ENCODE data around the gene B4GALT2.
A peak's percentile ranks its signal among the peaks of the same experiment; 100 is the strongest.

The B4GALT2 gene

GRCh38 chr1:43974443-43975248 lies 4.4 kb upstream of the B4GALT2 start, which contains the start of gene ATP6V0B:
ATP6V0B (plus strand) TSS chr1:43974960; CDS start chr1:43975041, 81 bp downstream.
- TF ChIP-seq, protein P1, sequence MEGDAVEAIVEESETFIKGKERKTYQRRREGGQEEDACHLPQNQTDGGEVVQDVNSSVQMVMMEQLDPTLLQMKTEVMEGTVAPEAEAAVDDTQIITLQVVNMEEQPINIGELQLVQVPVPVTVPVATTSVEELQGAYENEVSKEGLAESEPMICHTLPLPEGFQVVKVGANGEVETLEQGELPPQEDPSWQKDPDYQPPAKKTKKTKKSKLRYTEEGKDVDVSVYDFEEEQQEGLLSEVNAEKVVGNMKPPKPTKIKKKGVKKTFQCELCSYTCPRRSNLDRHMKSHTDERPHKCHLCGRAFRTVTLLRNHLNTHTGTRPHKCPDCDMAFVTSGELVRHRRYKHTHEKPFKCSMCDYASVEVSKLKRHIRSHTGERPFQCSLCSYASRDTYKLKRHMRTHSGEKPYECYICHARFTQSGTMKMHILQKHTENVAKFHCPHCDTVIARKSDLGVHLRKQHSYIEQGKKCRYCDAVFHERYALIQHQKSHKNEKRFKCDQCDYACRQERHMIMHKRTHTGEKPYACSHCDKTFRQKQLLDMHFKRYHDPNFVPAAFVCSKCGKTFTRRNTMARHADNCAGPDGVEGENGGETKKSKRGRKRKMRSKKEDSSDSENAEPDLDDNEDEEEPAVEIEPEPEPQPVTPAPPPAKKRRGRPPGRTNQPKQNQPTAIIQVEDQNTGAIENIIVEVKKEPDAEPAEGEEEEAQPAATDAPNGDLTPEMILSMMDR (IDR thresholded peaks at IDR 0.05; ENCODE audit: low read depth, low read length): no peak
- DNase-seq (ENCODE audit: low read depth in 2 of 2): peak; percentile 94
- peak within 1 kb of the TSS; percentile 91 to 94 for H3K4me3 ChIP-seq (replicated peaks in 1 of 2; ENCODE audit: low read depth in 2 of 2, low read length in 2 of 2)

GRCh38 chr1:43975249-43975961 lies 3.6 kb upstream of the B4GALT2 start:
- TF ChIP-seq, protein P1 (IDR thresholded peaks at IDR 0.05; ENCODE audit: low read depth, low read length): no peak
- H3K4me3 ChIP-seq (replicated peaks in 1 of 2; ENCODE audit: low read depth in 2 of 2, low read length in 2 of 2): peak overlapping the region; percentile 91 to 94
- DNase-seq (ENCODE audit: low read depth in 2 of 2): peak; percentile 20 to 37

DNA sequence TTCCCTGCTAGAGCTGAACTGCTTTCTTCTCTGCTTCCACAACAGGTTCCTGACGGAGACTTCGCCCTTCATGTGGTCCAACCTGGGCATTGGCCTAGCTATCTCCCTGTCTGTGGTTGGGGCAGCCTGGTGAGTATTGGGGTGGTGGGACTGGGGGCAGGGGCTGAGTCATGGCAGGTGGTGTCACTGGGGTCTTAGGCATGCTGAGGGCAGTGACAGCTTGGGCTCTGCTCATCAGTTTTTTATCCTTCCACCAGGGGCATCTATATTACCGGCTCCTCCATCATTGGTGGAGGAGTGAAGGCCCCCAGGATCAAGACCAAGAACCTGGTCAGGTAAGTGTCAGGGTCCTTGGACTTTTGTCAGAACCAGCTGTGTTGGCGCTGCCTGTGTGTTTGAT lies 3.0 kb upstream of the B4GALT2 start:
- DNase-seq (ENCODE audit: low read depth in 2 of 2): no peak
- peak overlapping the region; percentile 91 to 94 for H3K4me3 ChIP-seq (replicated peaks in 1 of 2; ENCODE audit: low read depth in 2 of 2, low read length in 2 of 2)
- TF ChIP-seq, protein P1 (IDR thresholded peaks at IDR 0.05; ENCODE audit: low read depth, low read length): no peak

- no peak for DNase-seq (ENCODE audit: low read depth in 2 of 2)
- H3K4me3 ChIP-seq (replicated peaks in 1 of 2; ENCODE audit: low read depth in 2 of 2, low read length in 2 of 2): no peak overlapping the region
- TF ChIP-seq, protein P1 (IDR thresholded peaks at IDR 0.05; ENCODE audit: low read depth, low read length): no peak
Observed at GRCh38 chr1:43976890-43977289, 2.1 kb upstream of the B4GALT2 start.

DNA sequence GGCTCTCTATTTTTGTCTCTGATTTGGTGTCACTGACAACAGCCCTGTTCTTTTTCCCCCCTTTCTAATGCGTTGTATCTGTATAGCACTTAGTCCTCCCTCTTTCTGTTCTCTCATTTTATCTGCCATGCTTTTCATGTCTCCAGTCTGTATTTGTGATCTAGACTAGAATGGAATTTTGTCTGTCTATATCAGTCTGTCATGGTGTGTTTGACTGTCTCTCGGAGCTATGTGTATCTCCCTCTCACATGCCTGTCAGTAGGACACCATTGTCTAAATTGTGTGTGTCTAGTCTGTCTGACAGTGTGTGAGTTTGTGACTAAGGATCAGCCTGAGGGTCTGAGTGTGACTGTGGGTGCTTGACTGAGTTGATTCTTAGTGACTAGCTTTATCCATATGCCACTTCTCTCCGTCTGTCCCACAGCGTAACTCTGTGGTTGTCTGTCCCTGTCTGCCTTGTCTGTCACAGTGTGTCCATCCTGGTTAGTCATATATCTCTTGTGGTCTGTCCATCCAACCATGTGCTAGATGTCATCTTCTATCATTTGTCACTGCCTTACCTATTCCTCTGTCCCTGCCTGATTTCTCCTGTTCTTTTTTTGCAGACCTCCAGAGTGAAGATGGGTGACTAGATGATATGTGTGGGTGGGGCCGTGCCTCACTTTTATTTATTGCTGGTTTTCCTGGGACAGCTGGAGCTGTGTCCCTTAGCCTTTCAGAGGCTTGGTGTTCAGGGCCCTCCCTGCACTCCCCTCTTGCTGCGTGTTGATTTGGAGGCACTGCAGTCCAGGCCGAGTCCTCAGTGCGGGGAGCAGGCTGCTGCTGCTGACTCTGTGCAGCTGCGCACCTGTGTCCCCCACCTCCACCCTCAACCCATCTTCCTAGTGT lies 1.4 kb upstream of the B4GALT2 start:
- no peak for DNase-seq (ENCODE audit: low read depth in 2 of 2)
- TF ChIP-seq, protein P1 (IDR thresholded peaks at IDR 0.05; ENCODE audit: low read depth, low read length): no peak
- no peak overlapping the region for H3K4me3 ChIP-seq (replicated peaks in 1 of 2; ENCODE audit: low read depth in 2 of 2, low read length in 2 of 2)

DNA sequence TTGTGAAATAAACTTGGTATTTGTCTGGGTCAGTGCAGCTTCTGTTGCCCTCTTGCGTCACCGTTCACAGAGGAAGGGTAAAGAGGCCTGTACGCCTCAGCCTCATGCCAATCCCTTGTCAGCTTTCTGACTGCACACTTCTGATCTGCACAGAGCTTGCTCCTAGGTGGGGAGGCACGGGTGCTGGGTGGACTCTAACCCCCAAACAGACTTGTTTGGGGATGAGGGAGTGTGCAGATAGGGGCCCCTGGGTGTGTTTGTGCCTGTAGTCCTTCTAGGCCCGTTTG lies 803 bp upstream of the B4GALT2 start:
- DNase-seq (ENCODE audit: low read depth in 2 of 2): no peak
- TF ChIP-seq, protein P1 (IDR thresholded peaks at IDR 0.05; ENCODE audit: low read depth, low read length): no peak
- H3K4me3 ChIP-seq (replicated peaks in 1 of 2; ENCODE audit: low read depth in 2 of 2, low read length in 2 of 2): peak overlapping the region in 1 of 2 donors; percentile 69

Measured in cardiac fibroblast (primary cell).